ENCODE measurements around the gene PHF2.

PHF2 gene

DNA sequence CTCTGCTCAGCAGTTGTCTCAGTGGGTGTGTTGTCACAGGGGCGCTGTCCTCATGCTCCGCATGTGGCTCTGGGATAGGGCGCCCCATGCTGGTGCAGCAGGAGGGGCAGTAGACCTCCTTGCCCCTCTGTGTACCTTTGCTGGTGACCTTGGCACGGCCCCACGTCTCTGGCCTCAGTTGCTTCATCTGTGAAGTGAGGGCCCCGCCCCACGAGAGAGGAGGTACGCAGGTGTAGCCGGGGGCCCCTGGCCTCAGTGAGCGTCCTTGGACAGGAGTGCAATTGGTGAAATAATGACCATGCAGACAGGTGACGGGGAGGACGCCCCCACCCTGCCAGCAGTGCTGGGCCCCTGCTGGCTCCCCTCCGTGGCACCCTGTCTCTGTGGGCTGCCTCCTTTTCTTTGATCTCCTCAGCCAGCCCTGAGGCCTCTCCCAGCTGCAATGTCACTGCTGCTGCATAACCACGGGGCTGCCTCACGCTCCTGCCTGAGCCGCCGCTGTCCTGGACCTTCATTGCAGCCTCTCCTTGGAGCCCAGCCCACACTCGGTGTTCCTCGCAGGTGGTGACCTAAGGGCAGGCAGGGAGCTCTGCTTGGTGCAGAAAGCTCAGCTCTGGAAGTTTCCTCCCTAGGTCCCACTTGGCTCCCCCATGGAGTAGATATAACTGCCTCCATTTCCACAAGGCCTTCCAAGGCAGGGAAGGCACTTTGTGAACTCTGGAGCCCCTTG is 57.3 kb downstream of the PHF2 start:
- Histone ChIP-seq H2AK5ac (ENCODE audit: low read length) (no peak overlapping the region), H2BK5ac (ENCODE audit: low read depth, low read length, poor library complexity) (no peak overlapping the region), H3K79me1 (ENCODE audit: low read length) (no peaks in the 10 kb centered on the region), H3K27me3 (ENCODE audit: insufficient read depth, low read length) (no peaks in the 10 kb centered on the region), H3K27ac (ENCODE audit: low read depth, low read length) (no peak overlapping the region), H3K4me3 (ENCODE audit: low read depth, low read length) (no peak overlapping the region), H3K9me3 (ENCODE audit: insufficient read depth, low read depth, low read length) (no peaks in the 10 kb centered on the region), H4K12ac (ENCODE audit: low read depth, low read length) (no peak overlapping the region), H3K36me3 (ENCODE audit: control insufficient read depth in 1 of 2, insufficient read depth in 2 of 2, low read length in 2 of 2) (peaks cover 6 to 23% of the 10 kb centered on the region in 2 experiments), H3K4ac (ENCODE audit: low read depth, low read length) (no peak overlapping the region), H3K14ac (ENCODE audit: low read length) (no peak overlapping the region), H4K91ac (ENCODE audit: low read depth, low read length) (no peak overlapping the region), H4K8ac (ENCODE audit: low read depth, low read length) (no peak overlapping the region), H3K4me1 (ENCODE audit: control insufficient read depth in 1 of 2, insufficient read depth in 2 of 2, low read length in 2 of 2) (peaks cover 4 to 6% of the 10 kb centered on the region in 2 experiments), H2BK12ac (ENCODE audit: low read length) (no peak overlapping the region), H3K23ac (ENCODE audit: low read length) (no peak overlapping the region), H3K4me2 (ENCODE audit: low read length) (no peak overlapping the region), H3K9ac (ENCODE audit: low read length) (no peak overlapping the region), H2BK120ac (ENCODE audit: insufficient read depth, low read length, poor library complexity) (no peak overlapping the region), H3K18ac (ENCODE audit: low read length) (no peak overlapping the region), H3K79me2 (ENCODE audit: control insufficient read depth, insufficient read depth, low read length, poor library complexity) (no peaks in the 10 kb centered on the region), H2AFZ (ENCODE audit: insufficient read depth, low read length, poor library complexity) (no peak overlapping the region)
- DNase-seq: no peak
- no CpG with 5 or more reads among the region's 19 CpGs for WGBS (ENCODE audit: extremely low coverage, insufficient coverage, insufficient read length)

DNA sequence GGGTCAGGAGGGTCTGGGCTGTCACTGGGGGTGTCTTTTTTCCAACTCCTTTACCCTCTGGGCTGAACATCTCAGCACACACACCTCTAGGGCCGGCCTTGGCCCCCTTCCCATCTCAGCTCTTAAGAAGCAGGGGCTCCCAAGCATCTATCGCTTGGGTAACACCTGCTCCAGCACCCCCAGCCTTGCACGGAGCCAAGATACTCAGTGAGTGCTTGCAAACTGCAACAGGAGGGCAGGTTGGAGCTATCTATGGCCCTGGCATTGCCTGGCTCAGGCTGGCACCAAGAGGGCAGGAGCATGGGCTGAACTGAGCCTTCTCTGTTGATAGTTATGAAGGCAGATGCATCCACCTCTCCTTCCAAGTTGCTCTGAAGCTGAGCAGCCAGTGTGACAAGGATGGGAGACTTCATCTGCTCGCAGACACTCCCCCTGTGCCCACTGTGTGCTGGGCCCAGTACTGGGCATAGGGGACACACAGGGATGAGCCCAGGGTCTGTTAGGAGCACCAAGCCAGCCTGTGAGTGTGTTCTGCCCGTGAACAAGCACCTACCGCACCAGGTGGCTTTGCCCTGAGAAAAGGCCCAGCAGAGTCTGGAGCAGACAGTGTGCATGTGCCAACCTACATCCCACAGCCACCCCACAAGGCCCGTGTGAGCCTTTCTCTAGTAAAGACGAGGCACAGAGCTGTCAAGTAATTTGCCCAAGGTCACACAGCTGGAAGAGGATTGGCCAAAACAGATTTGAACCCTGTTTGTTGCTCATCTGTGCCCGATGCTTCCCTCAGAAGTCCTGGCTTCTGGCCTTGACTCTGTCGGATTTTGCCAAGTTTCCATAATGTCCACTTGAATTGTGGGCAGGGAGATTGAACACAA is 58.2 kb downstream of the PHF2 start:
- Histone ChIP-seq H4K91ac (ENCODE audit: low read depth, low read length) (no peak overlapping the region), H2BK120ac (ENCODE audit: insufficient read depth, low read length, poor library complexity) (no peak overlapping the region), H3K4ac (ENCODE audit: low read depth, low read length) (no peak overlapping the region), H3K4me3 (ENCODE audit: low read depth, low read length) (no peak overlapping the region), H3K18ac (ENCODE audit: low read length) (no peak overlapping the region), H4K12ac (ENCODE audit: low read depth, low read length) (no peak overlapping the region), H2AFZ (ENCODE audit: insufficient read depth, low read length, poor library complexity) (no peak overlapping the region), H2BK5ac (ENCODE audit: low read depth, low read length, poor library complexity) (no peak overlapping the region), H3K4me1 (ENCODE audit: control insufficient read depth in 1 of 2, insufficient read depth in 2 of 2, low read length in 2 of 2) (peaks cover 4 to 6% of the 10 kb centered on the region in 2 experiments), H2AK5ac (ENCODE audit: low read length) (no peak overlapping the region), H3K23ac (ENCODE audit: low read length) (no peak overlapping the region), H2BK12ac (ENCODE audit: low read length) (no peak overlapping the region), H3K79me1 (ENCODE audit: low read length) (no peaks in the 10 kb centered on the region), H3K27me3 (ENCODE audit: insufficient read depth, low read length) (no peaks in the 10 kb centered on the region), H3K27ac (ENCODE audit: low read depth, low read length) (no peak overlapping the region), H3K9me3 (ENCODE audit: insufficient read depth, low read depth, low read length) (no peaks in the 10 kb centered on the region), H3K14ac (ENCODE audit: low read length) (no peak overlapping the region), H3K79me2 (ENCODE audit: control insufficient read depth, insufficient read depth, low read length, poor library complexity) (no peaks in the 10 kb centered on the region), H4K8ac (ENCODE audit: low read depth, low read length) (no peak overlapping the region), H3K9ac (ENCODE audit: low read length) (no peak overlapping the region), H3K36me3 (ENCODE audit: control insufficient read depth in 1 of 2, insufficient read depth in 2 of 2, low read length in 2 of 2) (peaks cover 7 to 24% of the 10 kb centered on the region in 2 experiments), H3K4me2 (ENCODE audit: low read length) (no peak overlapping the region)
- no CpG with 5 or more reads among the region's 10 CpGs for WGBS (ENCODE audit: extremely low coverage, insufficient coverage, insufficient read length)
- DNase-seq: no peak

DNA sequence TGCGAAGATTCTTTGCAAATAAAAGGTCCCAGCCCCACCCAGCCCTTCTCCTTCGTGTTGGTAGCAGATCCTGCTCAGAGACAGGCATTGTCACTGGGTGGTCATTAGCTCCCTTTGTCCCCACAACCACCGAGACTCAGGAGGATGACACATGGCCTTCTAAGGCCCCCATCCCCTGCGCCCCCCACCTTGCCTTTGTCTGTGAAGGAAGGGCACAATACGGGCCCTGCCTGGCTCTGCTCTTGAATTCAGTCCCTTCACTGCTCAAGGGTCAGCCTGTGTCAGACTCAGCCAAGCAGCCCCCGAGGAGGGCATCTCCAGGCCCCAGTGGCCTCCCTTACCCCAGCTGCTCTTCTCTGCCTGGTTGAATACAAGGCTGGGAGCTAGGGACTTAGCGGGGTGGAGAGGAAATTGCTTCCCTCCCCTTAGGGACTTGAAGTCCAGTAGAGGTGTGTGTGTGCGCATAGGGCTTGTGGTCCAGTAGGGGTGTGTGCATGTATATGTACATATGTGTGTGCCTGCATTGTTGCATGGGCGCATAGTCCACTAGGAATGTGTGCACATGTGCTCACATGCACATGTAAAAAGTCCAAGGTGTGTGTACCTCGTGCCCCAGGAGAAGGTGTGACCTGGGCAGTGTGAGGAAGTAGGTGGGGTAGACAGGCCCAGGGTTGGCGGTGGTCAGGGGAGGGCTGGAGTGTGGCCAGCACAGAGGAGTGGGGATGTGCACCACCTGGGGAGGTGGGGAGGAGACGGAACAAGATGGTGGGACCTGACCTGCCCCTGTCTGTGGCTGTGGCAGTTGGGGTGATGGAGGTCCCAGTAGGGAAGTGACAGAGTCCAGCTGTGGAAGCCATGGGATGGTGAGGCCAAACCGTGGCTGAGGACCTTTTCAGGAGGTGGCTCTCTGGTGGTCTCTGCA is 59.1 kb downstream of the PHF2 start:
- Histone ChIP-seq H3K23ac (ENCODE audit: low read length) (no peak overlapping the region), H3K4me1 (ENCODE audit: control insufficient read depth in 1 of 2, insufficient read depth in 2 of 2, low read length in 2 of 2) (peaks cover 4% of the 10 kb centered on the region in 2 experiments), H4K12ac (ENCODE audit: low read depth, low read length) (no peak overlapping the region), H4K8ac (ENCODE audit: low read depth, low read length) (no peak overlapping the region), H2AK5ac (ENCODE audit: low read length) (no peak overlapping the region), H3K79me1 (ENCODE audit: low read length) (no peaks in the 10 kb centered on the region), H3K79me2 (ENCODE audit: control insufficient read depth, insufficient read depth, low read length, poor library complexity) (no peaks in the 10 kb centered on the region), H3K27ac (ENCODE audit: low read depth, low read length) (no peak overlapping the region), H3K4me2 (ENCODE audit: low read length) (no peak overlapping the region), H2BK120ac (ENCODE audit: insufficient read depth, low read length, poor library complexity) (no peak overlapping the region), H3K9me3 (ENCODE audit: insufficient read depth, low read depth, low read length) (no peaks in the 10 kb centered on the region), H3K4ac (ENCODE audit: low read depth, low read length) (no peak overlapping the region), H3K18ac (ENCODE audit: low read length) (no peak overlapping the region), H4K91ac (ENCODE audit: low read depth, low read length) (no peak overlapping the region), H2BK5ac (ENCODE audit: low read depth, low read length, poor library complexity) (no peak overlapping the region), H3K9ac (ENCODE audit: low read length) (no peak overlapping the region), H3K14ac (ENCODE audit: low read length) (no peak overlapping the region), H3K4me3 (ENCODE audit: low read depth, low read length) (no peak overlapping the region), H3K27me3 (ENCODE audit: insufficient read depth, low read length) (no peaks in the 10 kb centered on the region), H2BK12ac (ENCODE audit: low read length) (no peak overlapping the region), H2AFZ (ENCODE audit: insufficient read depth, low read length, poor library complexity) (no peak overlapping the region), H3K36me3 (ENCODE audit: control insufficient read depth in 1 of 2, insufficient read depth in 2 of 2, low read length in 2 of 2) (peaks cover 8 to 24% of the 10 kb centered on the region in 2 experiments)
- DNase-seq: no peak
- no CpG with 5 or more reads among the region's 13 CpGs for whole genome bisulfite sequencing (ENCODE audit: extremely low coverage, insufficient coverage, insufficient read length)

DNA sequence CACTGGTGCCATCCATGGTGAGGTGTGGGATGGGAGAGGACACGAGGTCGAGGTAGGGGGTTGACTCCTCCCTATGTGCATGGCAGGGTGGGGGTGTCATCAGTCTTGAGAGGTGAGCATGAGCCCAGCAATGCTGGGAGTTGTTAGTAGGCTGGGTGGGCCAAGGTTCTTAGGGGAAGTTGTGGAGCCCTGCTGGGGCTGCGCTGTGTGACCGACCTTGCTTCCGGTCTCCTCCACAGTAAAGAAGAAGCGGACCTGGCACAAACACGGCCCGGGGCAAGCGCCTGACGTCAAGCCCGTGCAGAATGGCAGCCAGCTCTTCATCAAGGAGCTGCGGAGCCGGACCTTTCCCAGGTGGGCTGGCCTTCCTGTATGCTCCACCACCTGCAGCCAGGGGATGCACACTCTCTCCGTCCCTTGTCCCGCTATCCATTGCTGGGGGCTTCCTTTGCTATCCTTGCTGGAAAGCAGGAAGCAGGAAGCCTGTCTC is 59.8 kb downstream of the PHF2 start:
- H4K8ac ChIP-seq (ENCODE audit: low read depth, low read length): no peak overlapping the region
- peaks cover 8 to 24% of the 10 kb centered on the region in 2 experiments for H3K36me3 ChIP-seq (ENCODE audit: control insufficient read depth in 1 of 2, insufficient read depth in 2 of 2, low read length in 2 of 2)
- no peak overlapping the region for H2AK5ac ChIP-seq (ENCODE audit: low read length)
- H2AFZ ChIP-seq (ENCODE audit: insufficient read depth, low read length, poor library complexity): no peak overlapping the region
- no peaks in the 10 kb centered on the region for H3K79me2 ChIP-seq (ENCODE audit: control insufficient read depth, insufficient read depth, low read length, poor library complexity)
- H3K9me3 ChIP-seq (ENCODE audit: insufficient read depth, low read depth, low read length): no peaks in the 10 kb centered on the region
- no peak overlapping the region for H4K12ac ChIP-seq (ENCODE audit: low read depth, low read length)
- H4K91ac ChIP-seq (ENCODE audit: low read depth, low read length): no peak overlapping the region
- H2BK120ac ChIP-seq (ENCODE audit: insufficient read depth, low read length, poor library complexity): no peak overlapping the region
- no peak overlapping the region for H3K4me2 ChIP-seq (ENCODE audit: low read length)
- no peak overlapping the region for H3K23ac ChIP-seq (ENCODE audit: low read length)
- no CpG with 5 or more reads among the region's 15 CpGs for WGBS (ENCODE audit: extremely low coverage, insufficient coverage, insufficient read length)
- H2BK12ac ChIP-seq (ENCODE audit: low read length): no peak overlapping the region
- no peaks in the 10 kb centered on the region for H3K79me1 ChIP-seq (ENCODE audit: low read length)
- no peak overlapping the region for H2BK5ac ChIP-seq (ENCODE audit: low read depth, low read length, poor library complexity)
- no peak overlapping the region for H3K14ac ChIP-seq (ENCODE audit: low read length)
- no peak overlapping the region for H3K27ac ChIP-seq (ENCODE audit: low read depth, low read length)
- H3K18ac ChIP-seq (ENCODE audit: low read length): no peak overlapping the region
- no peaks in the 10 kb centered on the region for H3K4me1 ChIP-seq (ENCODE audit: control insufficient read depth in 1 of 2, insufficient read depth in 2 of 2, low read length in 2 of 2)
- no peak overlapping the region for H3K4me3 ChIP-seq (ENCODE audit: low read depth, low read length)
- H3K4ac ChIP-seq (ENCODE audit: low read depth, low read length): no peak overlapping the region
- H3K27me3 ChIP-seq (ENCODE audit: insufficient read depth, low read length): no peaks in the 10 kb centered on the region
- no peak overlapping the region for H3K9ac ChIP-seq (ENCODE audit: low read length)
- DNase-seq: no peak
